ENCODE measurements around the gene MCEMP1.

The MCEMP1 gene

GRCh38 chr19:7710616-7711015 is 33.7 kb downstream of the MCEMP1 start:
- TF ChIP-seq CTCF (conservative IDR thresholded peaks at IDR 0.05), result no peak
- no peak overlapping the region for H3K27ac ChIP-seq

- TF ChIP-seq CTCF (conservative IDR thresholded peaks at IDR 0.05), result no peak
- no peak overlapping the region for H3K27ac ChIP-seq
Observed at GRCh38 chr19:7715671-7716070, 38.8 kb downstream of the MCEMP1 start.

DNA sequence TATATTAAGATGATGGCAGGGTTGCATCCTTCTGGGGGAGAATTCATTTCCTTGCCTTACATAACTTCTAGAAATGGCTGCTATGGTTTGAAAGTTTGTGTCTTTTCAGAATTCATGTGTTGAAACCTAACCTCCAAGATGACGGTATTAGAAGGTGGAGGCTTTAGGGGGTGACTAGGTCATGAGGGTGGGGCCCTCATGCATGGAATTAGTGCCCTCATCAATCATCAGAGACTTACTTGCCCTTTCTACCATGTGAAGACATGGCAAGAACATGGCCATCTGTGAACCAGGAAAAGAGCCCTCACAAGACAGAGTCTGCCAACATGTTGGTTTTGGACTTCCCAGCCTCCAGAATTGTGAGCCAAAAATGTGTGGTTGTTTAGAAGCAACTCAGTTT is 39.9 kb downstream of the MCEMP1 start:
- no peak overlapping the region for H3K27ac ChIP-seq
- no peak for TF ChIP-seq CTCF (conservative IDR thresholded peaks at IDR 0.05)

DNA sequence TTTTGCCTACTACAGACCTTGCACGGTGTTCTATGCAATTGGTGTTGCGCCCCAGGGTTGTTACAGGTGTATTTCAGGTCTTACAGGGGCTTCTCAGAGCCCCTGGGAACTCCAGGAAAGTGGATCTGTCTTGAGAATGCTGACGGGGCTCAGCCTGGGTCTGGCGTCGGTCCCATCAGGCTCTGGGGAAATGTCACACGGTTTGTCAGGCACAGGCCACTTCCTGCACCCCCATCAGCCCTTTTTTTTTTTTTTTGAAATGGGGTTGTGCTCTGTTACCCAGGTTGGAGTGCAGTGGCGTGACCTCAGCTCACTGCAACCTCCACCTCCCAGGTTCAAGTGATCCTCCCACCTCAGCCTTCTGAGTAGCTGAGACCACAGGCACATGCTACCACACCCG is 41.8 kb downstream of the MCEMP1 start:
- TF ChIP-seq CTCF (conservative IDR thresholded peaks at IDR 0.05), result no peak
- no peak overlapping the region for H3K27ac ChIP-seq

DNA sequence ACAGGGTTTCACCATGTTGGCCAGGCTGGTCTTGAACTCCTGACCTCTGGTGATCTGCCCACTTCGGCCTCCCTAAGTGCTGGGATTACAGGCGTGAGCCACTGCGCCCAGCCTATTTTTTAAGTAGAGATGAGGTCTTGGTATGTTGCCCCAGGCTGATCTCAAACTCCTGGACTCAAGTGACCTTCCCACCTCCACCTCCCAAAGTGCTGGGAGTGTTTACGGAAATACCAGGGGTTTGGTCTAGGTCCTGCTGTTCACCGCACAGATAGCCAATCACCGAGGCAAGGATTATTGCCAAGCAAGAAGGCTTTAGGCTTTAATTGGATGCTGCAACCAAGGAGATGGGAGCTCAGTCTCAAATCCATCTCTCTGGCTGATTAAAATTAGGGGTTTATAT is 43.5 kb downstream of the MCEMP1 start:
- no peak overlapping the region for H3K27ac ChIP-seq
- TF ChIP-seq CTCF (conservative IDR thresholded peaks at IDR 0.05), result no peak

DNA sequence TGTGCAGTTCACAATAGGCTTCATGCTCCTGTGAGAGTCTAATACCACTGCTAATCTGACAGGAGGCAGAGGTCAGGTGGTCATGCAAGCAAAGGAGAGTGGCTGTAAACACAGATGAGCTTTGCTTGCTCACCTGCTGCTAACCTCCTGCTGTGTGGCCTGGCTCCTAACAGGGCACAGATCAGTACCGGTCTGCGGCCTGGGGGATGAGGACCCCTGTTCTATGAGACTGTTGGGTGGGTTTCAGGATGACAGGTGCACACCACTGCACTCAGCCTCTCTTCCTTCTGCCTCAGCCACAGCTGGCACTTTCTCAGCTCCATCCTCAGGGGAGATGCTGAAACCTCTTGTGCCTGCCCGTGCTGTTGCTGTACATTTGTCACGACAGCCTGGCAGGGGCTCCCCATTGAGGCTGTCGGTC is 45.4 kb downstream of the MCEMP1 start:
- TF ChIP-seq CTCF (conservative IDR thresholded peaks at IDR 0.05), result no peak

DNA sequence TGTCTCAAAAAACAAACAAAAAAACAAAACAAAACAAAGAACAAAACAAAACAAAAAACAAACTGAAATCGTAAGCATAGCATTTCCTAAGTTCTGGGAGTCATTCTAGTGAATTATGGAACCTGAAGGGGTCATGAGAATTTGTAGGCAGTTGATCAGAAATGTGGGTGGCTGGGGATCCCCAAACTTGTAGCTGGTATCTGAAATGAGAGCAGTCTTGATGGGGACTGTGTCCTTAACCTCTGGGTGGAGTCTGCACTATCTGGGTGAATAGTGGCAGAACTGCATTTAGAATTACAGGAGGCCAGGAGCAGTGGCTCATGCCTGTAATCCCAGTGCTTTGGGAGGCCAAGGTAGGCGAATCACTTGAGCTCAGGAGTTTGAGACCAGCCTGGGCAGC is 48.9 kb downstream of the MCEMP1 start:
- TF ChIP-seq CTCF (conservative IDR thresholded peaks at IDR 0.05), result no peak
- no peak overlapping the region for H3K27ac ChIP-seq

More for the DNA sequence above, 45.4 kb downstream of the MCEMP1 start:
- H3K27ac ChIP-seq, result no peak overlapping the region

DNA sequence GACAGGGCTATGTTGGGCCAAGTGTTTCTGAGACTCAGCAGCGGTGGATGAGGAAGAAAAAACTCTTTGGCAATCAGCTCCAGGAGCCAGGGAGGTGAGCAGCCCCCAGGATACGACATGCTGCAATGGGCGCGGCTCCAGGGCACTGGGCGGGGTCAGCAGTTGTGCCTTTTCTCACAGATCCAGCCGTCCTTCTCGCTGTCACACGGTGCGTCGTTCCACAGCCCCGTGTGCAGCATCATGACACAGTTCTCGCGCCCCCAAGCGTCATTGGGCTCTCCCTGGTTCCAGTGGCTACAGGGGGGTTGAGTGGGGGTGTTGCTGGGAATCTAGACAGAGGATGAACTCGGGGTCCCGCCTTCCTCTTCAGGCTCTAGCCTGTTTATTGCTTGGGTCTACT is 52.3 kb downstream of the MCEMP1 start:
- no peak overlapping the region for H3K27ac ChIP-seq
- TF ChIP-seq CTCF (conservative IDR thresholded peaks at IDR 0.05), result no peak

Data from VCaP (cell line).